HepG2 (cell line): ENCODE data around the gene KIAA1755. TPM values are rescaled to one million over a fixed set of nuclear protein-coding genes. Genes with fewer than 3 reads are reported as not detected.
A peak's percentile ranks its signal among the peaks of the same experiment; 100 is the strongest.

Experiments used
- ATAC-seq: fragments of 200-7000 bp; cut with Tn5 transposase; 3 replicates; pipeline ENCODE4 v1.9.1; 2020; ENCODE audit warnings: mild to moderate bottlenecking, moderate library complexity
- BruUV-seq: library from RNA; stranded (reverse); fragments of 400-500 nt; replicated peaks from 2 replicates; lab custom pipeline; 2021; lab: Mats Ljungman, UMichigan
- CTCF ChIA-PET: fragments of 300-600 bp; formaldehyde crosslinking; extraction: SDS; loops from one replicate; lab custom pipeline; 2021; ENCODE audit warnings: low total read pairs, inconsistent platforms, low intra/inter-chr PET ratio; lab: Yijun Ruan, JAX
- POLR2A ChIA-PET: fragments of 350-600 bp; sonication (Branson Sonifier 250); formaldehyde crosslinking; loops from one replicate; lab custom pipeline; 2020; ENCODE audit warnings: antibody characterized with exemption, inconsistent platforms; lab: Yijun Ruan, JAX
- DNase-seq: peaks from one replicate; pipeline ENCODE4 v3.0.0-alpha.2; 2015; ENCODE audit warnings: low spot score
- FAIRE-seq: peaks from 3 replicates; lab custom pipeline; 2011; peaks lifted over from hg19 to GRCh38; lab: Jason Lieb, UNC
- H2AFZ ChIP-seq: one replicate; pipeline ENCODE4 v1.6.1; 2011; ENCODE audit warnings: low read length, inconsistent platforms
- H3K27ac ChIP-seq: fragments of 300-600 bp; 3 replicates; pipeline ENCODE4 v1.8.0; 2011; ENCODE audit warnings: mixed run types, mild to moderate bottlenecking, mixed read lengths, low read length, inconsistent platforms; ENCODE audit not compliant: insufficient read depth; ENCODE audit errors: extremely low read length
- H3K27me3 ChIP-seq, 2 experiments: fragments of 200-600 bp in 1 of 2; 2 replicates in 1 of 2; 3 replicates in 1 of 2; pipeline versions ENCODE4 v1.6.0 to v1.8.0; 2011; ENCODE audit warnings: low read length in 2 of 2, mild to moderate bottlenecking in 2 of 2, moderate library complexity in 2 of 2, inconsistent platforms in 1 of 2; ENCODE audit not compliant: insufficient read depth in 2 of 2, control insufficient read depth in 1 of 2
- H3K36me3 ChIP-seq, 2 experiments: fragments of 200-600 bp in 1 of 2; replicated peaks in 1 of 2; 2 replicates in 1 of 2; 3 replicates in 1 of 2; pipeline versions ENCODE4 v1.5.1 to v1.8.0; 2011; ENCODE audit warnings: low read length in 2 of 2, inconsistent platforms in 1 of 2; ENCODE audit not compliant: insufficient read depth in 2 of 2, control insufficient read depth in 1 of 2
- H3K4me1 ChIP-seq: 2 replicates; pipeline ENCODE4 v1.5.1; 2012; ENCODE audit warnings: low read length, inconsistent platforms; ENCODE audit not compliant: insufficient read depth
- H3K4me2 ChIP-seq: 2 replicates; pipeline ENCODE4 v1.6.0; 2011; ENCODE audit warnings: low read depth, low read length, inconsistent platforms
- H3K4me3 ChIP-seq, 3 experiments: fragments of 200-600 bp in 1 of 3; sonication (generic), shearing (Covaris generic) in 1 of 3; replicated peaks in 1 of 3; 2 replicates each; pipeline ENCODE4 v1.5.1; 2011 to 2016; ENCODE audit warnings: low read length in 3 of 3, inconsistent platforms in 2 of 3, low read depth in 2 of 3, mild to moderate bottlenecking in 2 of 3, control low read depth in 1 of 3, mixed read lengths in 1 of 3; ENCODE audit not compliant: insufficient read depth in 1 of 3
- H3K79me2 ChIP-seq: one replicate; pipeline ENCODE4 v1.6.1; 2011; ENCODE audit warnings: low read length, inconsistent platforms; ENCODE audit not compliant: insufficient read depth
- H3K9ac ChIP-seq: 2 replicates; pipeline ENCODE4 v1.6.0; 2011; ENCODE audit warnings: mild to moderate bottlenecking, low read depth, low read length, inconsistent platforms; ENCODE audit not compliant: insufficient read depth
- H3K9me3 ChIP-seq: 2 replicates; pipeline ENCODE4 v1.5.1; 2012; ENCODE audit warnings: mild to moderate bottlenecking, low read length
- H4K20me1 ChIP-seq: 2 replicates; pipeline ENCODE4 v1.6.0; 2011; ENCODE audit warnings: inconsistent platforms, mild to moderate bottlenecking, low read length, moderate library complexity; ENCODE audit not compliant: insufficient read depth
- ATF7 ChIP-seq, 2 experiments: fragments of 450-650 bp in 1 of 2; sonication (generic) in 1 of 2; formaldehyde crosslinking in 1 of 2; IDR thresholded peaks; 2 replicates each; pipeline versions ENCODE4 v1.4.0 to v1.6.1; 2016 to 2020; ENCODE audit warnings: antibody characterized with exemption in 1 of 2, mild to moderate bottlenecking in 1 of 2, missing genetic modification reagents in 1 of 2
- CEBPB ChIP-seq: IDR thresholded peaks from 2 replicates; pipeline ENCODE4 v1.6.1; 2011; ENCODE audit warnings: low read depth, low read length, improper control_type of control experiment, borderline replicate concordance
- FOSL1 ChIP-seq: sonication (generic); formaldehyde crosslinking; IDR thresholded peaks from 2 replicates; pipeline ENCODE4 v1.9.0; 2021; ENCODE audit warnings: missing genetic modification reagents, borderline replicate concordance
- ZNF569 ChIP-seq: sonication (generic); formaldehyde crosslinking; IDR thresholded peaks from 2 replicates; pipeline ENCODE4 v1.5.0; 2020; ENCODE audit warnings: mild to moderate bottlenecking, missing genetic modification reagents, moderate library complexity, borderline replicate concordance
- ZNF768 ChIP-seq: sonication (generic); formaldehyde crosslinking; IDR thresholded peaks from 2 replicates; pipeline ENCODE4 v1.4.0; 2020; ENCODE audit warnings: missing genetic modification reagents
- WGBS: methylation state at CpG from one replicate; pipeline ENCODE4 v1.1.6; 2017; ENCODE audit warnings: low lambda C conversion rate; 5-methylcytosine and 5-hydroxymethylcytosine counted together
- in situ Hi-C: cut with HindIII; loops from 2 replicates; pipeline ENCODE4 v1.10.0; 2017; ENCODE audit warnings: low pct_unique_long_range_greater_than_20kb; ENCODE audit not compliant: extremely low pct_ligation_motif_present
- intact Hi-C: fragments of 100-400 bp; cut with micrococcal nuclease; formaldehyde crosslinking; loops from one replicate; pipeline ENCODE4 v1.10.0; 2022; ENCODE audit not compliant: unreplicated experiment
- polyA plus RNA-seq, 8 experiments: library from polyadenylated mRNA; depleted of rRNA in 3 of 8; stranded (reverse) in 7 of 8; unstranded in 1 of 8; fragments of >200 nt; fragmentation: Illumina TruSeq in 4 of 8; extraction: Trizol in 4 of 8; gene quantifications; 2 replicates each; pipeline versions ENCODE4 v1.2.1 to v1.2.3, GENCODE V29; 2011 to 2016; ENCODE audit warnings: low read depth in 4 of 8, missing spikeins in 1 of 8, mixed read lengths in 1 of 8; ENCODE audit not compliant: insufficient read depth in 1 of 8
- total RNA-seq, 5 experiments: library from RNA; depleted of rRNA; stranded (reverse); fragments of >200 nt; fragmentation: Illumina TruSeq; extraction: Trizol; gene quantifications; 2 replicates each; pipeline ENCODE4 v1.2.3, GENCODE V29; 2016; ENCODE audit warnings: low read depth in 1 of 5

The KIAA1755 gene
- total and polyA plus RNA-seq, 2 of the 13 experiments (the other 11 are each of a cell fraction or from before 2014, with no cell fraction given): 0.04 TPM; not detected in 1

DNA sequence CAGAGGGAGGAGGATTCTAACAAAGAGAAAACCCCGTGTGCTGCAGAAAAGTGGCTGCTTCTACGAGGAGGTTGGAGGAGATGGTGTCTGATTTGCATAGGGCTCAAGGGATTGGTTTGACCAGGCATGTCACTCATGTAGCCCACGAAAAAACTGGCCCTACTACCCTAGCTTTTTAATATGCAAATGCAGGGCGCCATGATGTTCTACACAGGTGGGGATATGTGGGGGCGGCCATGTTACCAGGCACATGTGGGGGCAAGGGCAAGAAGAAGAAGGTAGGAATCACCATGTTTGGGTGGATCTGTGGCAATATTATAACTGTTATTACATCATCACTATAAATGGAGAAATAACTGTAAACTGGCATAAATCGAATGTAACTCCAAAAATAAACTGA is 9.9 kb downstream of the KIAA1755 start:
- Histone ChIP-seq H3K36me3 (no peaks in the 10 kb centered on the region), H3K9me3 (no peaks in the 10 kb centered on the region), H3K4me1 (no peaks in the 10 kb centered on the region), H3K9ac (no peak overlapping the region), H3K27me3 (peaks cover 0 to 8% of the 10 kb centered on the region in 2 experiments; a peak in 2 of 5 replicates), H3K79me2 (no peaks in the 10 kb centered on the region), H3K4me3 (no peak overlapping the region), H2AFZ (no peak overlapping the region), H3K4me2 (no peak overlapping the region), H4K20me1 (no peaks in the 10 kb centered on the region), H3K27ac (no peak overlapping the region)
- FAIRE-seq (no peak), ATAC-seq (no peak), DNase-seq (no peak)
- in situ Hi-C loops: no loop called here
- intact Hi-C loops: no loop called here
- CTCF ChIA-PET: no interaction called here
- TF ChIP-seq FOSL1 (CRISPR knock-in tag) (no peak), CEBPB (peak; percentile 42), ATF7 (IDR thresholded peaks at IDR 0.05) (peak; percentile 62; the same call in 1 of the 2 replicates), ATF7 (CRISPR knock-in tag; IDR thresholded peaks at IDR 0.05) (no peak)
- BruUV-seq: no TSS peak
- POLR2A ChIA-PET: no interaction called here
- WGBS: 38% methylated on average over 6 of the region's 6 CpGs

DNA sequence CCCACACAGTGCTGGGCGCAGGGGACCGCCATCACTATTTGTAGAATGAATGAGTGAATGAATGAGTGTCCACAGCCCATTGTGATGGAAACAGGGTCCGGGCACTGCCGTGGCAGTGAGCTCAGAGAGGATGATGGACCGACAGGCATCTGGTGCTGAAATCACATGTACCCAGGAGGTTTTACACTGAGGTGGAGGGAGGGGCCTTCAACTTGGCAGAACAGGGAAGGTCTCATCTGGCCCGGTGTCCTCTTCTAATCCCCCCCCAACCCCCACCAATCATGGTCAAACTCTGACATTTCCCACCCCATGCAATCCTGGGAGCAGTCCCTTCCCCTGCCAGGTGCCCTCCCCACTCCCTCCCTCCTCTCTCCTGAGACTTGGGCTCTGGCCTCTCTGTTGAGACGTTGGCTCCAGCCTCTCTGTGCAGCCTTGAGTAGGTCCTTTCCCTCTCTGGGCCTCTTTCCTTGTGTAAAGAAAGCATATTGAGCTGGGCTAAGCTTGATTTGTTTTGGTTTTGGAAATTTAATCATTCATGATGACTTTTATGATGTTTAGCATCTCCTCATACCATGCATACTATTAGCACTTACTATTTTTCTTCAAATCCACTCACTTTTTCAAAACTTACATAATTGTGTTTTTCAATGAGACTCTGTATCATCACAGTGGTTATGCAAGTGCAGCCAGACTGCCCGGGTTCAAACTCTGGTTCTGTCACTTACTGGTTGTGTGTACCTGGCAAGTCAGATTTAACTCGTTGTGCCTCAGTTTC is 10.8 kb downstream of the KIAA1755 start:
- POLR2A ChIA-PET: no interaction called here
- TF ChIP-seq ZNF768 (CRISPR knock-in tag) (peak; percentile 84), ZNF569 (no peak)
- FAIRE-seq (no peak), ATAC-seq (no peak), DNase-seq (no peak)
- Histone ChIP-seq H3K27ac (no peak overlapping the region), H3K36me3 (no peaks in the 10 kb centered on the region), H2AFZ (no peak overlapping the region), H3K27me3 (peaks cover 0 to 8% of the 10 kb centered on the region in 2 experiments; a peak in 2 of 5 replicates), H3K4me1 (no peaks in the 10 kb centered on the region), H3K4me3 (no peak overlapping the region), H3K9me3 (no peaks in the 10 kb centered on the region), H3K9ac (no peak overlapping the region), H3K79me2 (no peaks in the 10 kb centered on the region), H4K20me1 (no peaks in the 10 kb centered on the region), H3K4me2 (no peak overlapping the region)
- no TSS peak for BruUV-seq
- in situ Hi-C loops (no loop called here), intact Hi-C loops (no loop called here)
- CTCF ChIA-PET: no interaction called here
- WGBS: 27% methylated on average over 9 of the region's 9 CpGs
